GM19328 (cell line): Measurements from ENCODE around the gene MAGEB3.
A peak's percentile ranks its signal among the peaks of the same experiment; 100 is the strongest.
"Not testable (repeated sequence)": the region's sequence is repeated elsewhere in the genome, so short reads cannot be mapped to it uniquely, and the experiment has no call there.

Experiments
- ATAC-seq: cut with Tn5 transposase; IDR thresholded peaks from one replicate; pipeline ENCODE4 v1.9.1; 2021; ENCODE audit warnings: mild to moderate bottlenecking, moderate library complexity; ENCODE audit not compliant: unreplicated experiment

MAGEB3 gene

GRCh38 chrX:30230395-30230794 is at the start of gene MAGEB3:
TSS of gene MAGEB3 (plus strand) at chrX:30230657. CDS start at chrX:30235925, 5,268 bp downstream.
- no peak for ATAC-seq

- ATAC-seq = no peak
Measured at GRCh38 chrX:30181353-30181752, 49.1 kb upstream of the MAGEB3 start.

- ATAC-seq = no peak
Measured at GRCh38 chrX:30183554-30183953, 46.9 kb upstream of the MAGEB3 start.

GRCh38 chrX:30190426-30190825 is 40.0 kb upstream of the MAGEB3 start:
- no peak for ATAC-seq

- ATAC-seq = not testable (repeated sequence)
Measured at GRCh38 chrX:30193910-30194309, 36.5 kb upstream of the MAGEB3 start.

GRCh38 chrX:30196322-30196721 is 34.1 kb upstream of the MAGEB3 start:
- peak; percentile 65 for ATAC-seq

GRCh38 chrX:30212172-30212571 is 18.3 kb upstream of the MAGEB3 start:
- no peak for ATAC-seq

GRCh38 chrX:30215357-30215843 is 15.1 kb upstream of the MAGEB3 start, which contains the start of gene MAGEB2:
TSS of gene MAGEB2 (plus strand) at chrX:30215563. CDS start at chrX:30218581, 3,018 bp downstream.
- no peak for ATAC-seq

- ATAC-seq = no peak
Measured at GRCh38 chrX:30217465-30217864, 13.0 kb upstream of the MAGEB3 start.

- no peak for ATAC-seq
Measured at GRCh38 chrX:30219372-30219771, 11.1 kb upstream of the MAGEB3 start.

GRCh38 chrX:30220661-30221060 is 9.8 kb upstream of the MAGEB3 start:
- no peak for ATAC-seq

- no peak for ATAC-seq
Measured at GRCh38 chrX:30224536-30224935, 5.9 kb upstream of the MAGEB3 start.

- ATAC-seq = no peak
Measured at GRCh38 chrX:30228526-30228925, 1.9 kb upstream of the MAGEB3 start.

GRCh38 chrX:30241724-30242415 is 11.4 kb downstream of the MAGEB3 start, which contains the start of gene MAGEB4:
TSS of gene MAGEB4 (plus strand) at chrX:30242000. CDS start at chrX:30242136, 136 bp downstream.
- no peak for ATAC-seq

GRCh38 chrX:30246769-30247489 is 16.5 kb downstream of the MAGEB3 start, which contains the start of gene MAGEB1:
TSS of gene MAGEB1 (plus strand) at chrX:30247146. CDS start at chrX:30250494, 3,348 bp downstream.
- ATAC-seq = no peak

- no peak for ATAC-seq
Measured at GRCh38 chrX:30248854-30249253, 18.4 kb downstream of the MAGEB3 start.

GRCh38 chrX:30253257-30253656 is 22.8 kb downstream of the MAGEB3 start:
- no peak for ATAC-seq

GRCh38 chrX:30259927-30260326 is 29.5 kb downstream of the MAGEB3 start:
- no peak for ATAC-seq

GRCh38 chrX:30261012-30261411 is 30.6 kb downstream of the MAGEB3 start:
- ATAC-seq = no peak

- no peak for ATAC-seq
Measured at GRCh38 chrX:30262763-30263162, 32.3 kb downstream of the MAGEB3 start.

- no peak for ATAC-seq
Measured at GRCh38 chrX:30270639-30271038, 40.2 kb downstream of the MAGEB3 start.

- ATAC-seq = no peak
Measured at GRCh38 chrX:30275498-30275897, 45.0 kb downstream of the MAGEB3 start.
